Panc1 (cell line): ENCODE measurements around the gene PTAR1. TPM values are rescaled to one million over a fixed set of nuclear protein-coding genes. Genes with fewer than 3 reads are reported as not detected.
"Not testable (repeated sequence)": the region's sequence is repeated elsewhere in the genome, so short reads cannot be mapped to it uniquely, and the experiment has no call there.

Source experiments
- ATAC-seq: fragments of 200-7000 bp; cut with Tn5 transposase; 2 replicates; pipeline ENCODE4 v1.9.1; 2020; ENCODE audit warnings: mild to moderate bottlenecking, moderate library complexity
- BruUV-seq: library from RNA; stranded (reverse); fragments of 400-500 nt; replicated peaks from 2 replicates; lab custom pipeline; 2021; lab: Mats Ljungman, UMichigan
- CTCF ChIA-PET: fragments of 300-600 bp; sonication (Branson Sonifier 250); formaldehyde crosslinking; loops from one replicate; lab custom pipeline; 2022; ENCODE audit warnings: antibody characterized with exemption; lab: Charles Lee
- POLR2A ChIA-PET: fragments of 300-600 bp; sonication (Branson Sonifier 250); formaldehyde crosslinking; loops from one replicate; lab custom pipeline; 2022; ENCODE audit warnings: antibody characterized with exemption; lab: Charles Lee
- DNase-seq: peaks from one replicate; pipeline ENCODE4 v3.0.0-alpha.2; 2010; ENCODE audit warnings: low read depth, low spot score
- H3K27ac ChIP-seq: 2 replicates; pipeline ENCODE4 v1.5.1; 2011; ENCODE audit warnings: mild to moderate bottlenecking, low read length, inconsistent platforms
- H3K27me3 ChIP-seq: fragments of 200-500 bp; sonication (Bioruptor generic); 2 replicates; pipeline ENCODE4 v1.6.0; 2014; ENCODE audit warnings: low read length, inconsistent platforms; ENCODE audit not compliant: control insufficient read depth, insufficient read depth
- H3K36me3 ChIP-seq: fragments of 200-500 bp; sonication (Bioruptor generic); 2 replicates; pipeline ENCODE4 v1.5.1; 2014; ENCODE audit warnings: inconsistent platforms, mild to moderate bottlenecking, low read length, moderate library complexity; ENCODE audit not compliant: control insufficient read depth, insufficient read depth
- H3K4me1 ChIP-seq: 2 replicates; pipeline ENCODE4 v1.5.1; 2011; ENCODE audit warnings: inconsistent platforms, mild to moderate bottlenecking, low read length, moderate library complexity; ENCODE audit not compliant: control insufficient read depth, insufficient read depth
- H3K4me3 ChIP-seq, 2 experiments: 2 replicates each; pipeline ENCODE4 v1.5.1; 2011 to 2012; ENCODE audit warnings: low read depth in 2 of 2, low read length in 2 of 2, mild to moderate bottlenecking in 2 of 2, inconsistent platforms in 1 of 2, moderate library complexity in 1 of 2
- H3K9me3 ChIP-seq: fragments of 200-500 bp; sonication (Bioruptor generic); 2 replicates; pipeline ENCODE4 v1.5.1; 2014; ENCODE audit warnings: low read depth, mild to moderate bottlenecking, inconsistent platforms, low read length, moderate library complexity; ENCODE audit not compliant: control insufficient read depth, insufficient read depth
- CTCF ChIP-seq: fragments of 450-650 bp; IDR thresholded peaks from 2 replicates; pipeline ENCODE4 v1.5.1; 2017; ENCODE audit warnings: mild to moderate bottlenecking
- POLR2AphosphoS5 ChIP-seq: IDR thresholded peaks from 2 replicates; pipeline ENCODE4 v1.6.1; 2012; ENCODE audit warnings: mild to moderate bottlenecking, low read depth, low read length, moderate library complexity
- REST ChIP-seq, 2 experiments: IDR thresholded peaks; 2 replicates each; pipeline ENCODE4 v1.6.1; 2011 to 2012; ENCODE audit warnings: low read depth in 2 of 2, control low read depth in 1 of 2, low read length in 1 of 2, mild to moderate bottlenecking in 1 of 2, moderate library complexity in 1 of 2; ENCODE audit not compliant: insufficient read depth in 1 of 2
- SIN3A ChIP-seq: IDR thresholded peaks from 2 replicates; pipeline ENCODE4 v1.6.1; 2012; ENCODE audit warnings: low read depth, mild to moderate bottlenecking, low read length, moderate library complexity, borderline replicate concordance; ENCODE audit not compliant: insufficient read depth
- TCF7L2 ChIP-seq: IDR thresholded peaks from 2 replicates; pipeline ENCODE4 v1.6.1; 2011; ENCODE audit warnings: mild to moderate bottlenecking, low read depth, low read length, inconsistent platforms
- in situ Hi-C: cut with HindIII; loops from 2 replicates; pipeline ENCODE4 v1.10.0; 2016; ENCODE audit warnings: low sequenced_read_pairs, low pct_unique_long_range_greater_than_20kb
- intact Hi-C: fragments of 100-400 bp; cut with micrococcal nuclease; formaldehyde crosslinking; loops from one replicate; pipeline ENCODE4 v1.10.0; 2022; ENCODE audit not compliant: unreplicated experiment
- total RNA-seq: library from RNA; stranded (reverse); gene quantifications from one replicate; pipeline ENCODE4 v1.2.1, GENCODE V29; 2021; ENCODE audit not compliant: unreplicated experiment

Gene PTAR1
- total RNA-seq, 1 experiment from 2014 or later: 26.0 TPM

GRCh38 chr9:69801989-69802388 lies 42.2 kb upstream of the PTAR1 start:
- no peaks in the 10 kb centered on the region for H3K9me3 ChIP-seq
- no peak overlapping the region for H3K27ac ChIP-seq
- in situ Hi-C loops: no loop called here
- POLR2A ChIA-PET: no interaction called here
- CTCF ChIA-PET: no interaction called here
- DNase-seq: no peak
- intact Hi-C loops: no loop called here
- no peaks in the 10 kb centered on the region for H3K4me1 ChIP-seq
- no TSS peak for BruUV-seq
- TF ChIP-seq CTCF (no peak), POLR2AphosphoS5 (no peak), SIN3A (no peak), REST (IDR thresholded peaks at IDR 0.05; ENCODE audit: insufficient read depth in 1 of 2, low read depth in 2 of 2, low read length in 1 of 2) (no peak), TCF7L2 (no peak)
- ATAC-seq: no peak
- H3K36me3 ChIP-seq: no peaks in the 10 kb centered on the region
- no peaks in the 10 kb centered on the region for H3K27me3 ChIP-seq
- no peak overlapping the region for H3K4me3 ChIP-seq

GRCh38 chr9:69800027-69800426 lies 40.2 kb upstream of the PTAR1 start:
- H3K9me3 ChIP-seq, POLR2A ChIA-PET, BruUV-seq, DNase-seq, H3K27ac ChIP-seq, H3K27me3 ChIP-seq, H3K36me3 ChIP-seq, CTCF ChIA-PET, H3K4me3 ChIP-seq, intact Hi-C loops, in situ Hi-C loops, ATAC-seq, H3K4me1 ChIP-seq: not testable (repeated sequence)

GRCh38 chr9:69799521-69799920 lies 39.7 kb upstream of the PTAR1 start:
- CTCF ChIA-PET, H3K4me3 ChIP-seq, ATAC-seq, H3K36me3 ChIP-seq, DNase-seq, H3K27me3 ChIP-seq, intact Hi-C loops, in situ Hi-C loops, POLR2A ChIA-PET, H3K4me1 ChIP-seq, BruUV-seq, H3K9me3 ChIP-seq, H3K27ac ChIP-seq: not testable (repeated sequence)
